Stimulated activated naive CD8-positive, alpha-beta T cell treated with anti-CD3 and anti-CD28 coated beads, Interleukin-15, amount 100 ng/mL, for 72 hours (primary cell): ENCODE measurements around the gene ZSCAN31.
A peak's percentile ranks its signal among the peaks of the same experiment; 100 is the strongest.
"Not testable (repeated sequence)": the region's sequence is repeated elsewhere in the genome, so short reads cannot be mapped to it uniquely, and the experiment has no call there.

ENCODE experiments used
- ATAC-seq: fragments of 150-1000 bp; cut with Tn5 transposase; 2 replicates; pipeline ENCODE4 v1.10.0; 2021; ENCODE audit warnings: mild to moderate bottlenecking, moderate library complexity
- DNase-seq, 2 donors: peaks; one replicate each; pipeline ENCODE4 v3.0.0; 2021 to 2022
- H3K27ac Mint-ChIP-seq, 2 donors: one replicate each; pipeline ENCODE4 v1.8.0; 2022; ENCODE audit warnings: mild to moderate bottlenecking in 2 of 2, mixed read lengths in 2 of 2, moderate library complexity in 2 of 2
- H3K27me3 Mint-ChIP-seq: one replicate; pipeline ENCODE4 v1.8.0; 2022; ENCODE audit warnings: mixed read lengths
- H3K4me1 Mint-ChIP-seq: one replicate; pipeline ENCODE4 v1.8.0; 2022; ENCODE audit warnings: mild to moderate bottlenecking, mixed read lengths
- H3K4me3 Mint-ChIP-seq, 2 donors: one replicate each; pipeline ENCODE4 v1.8.0; 2022; ENCODE audit warnings: mild to moderate bottlenecking in 2 of 2, mixed read lengths in 2 of 2, moderate library complexity in 1 of 2
- H3K9me3 Mint-ChIP-seq, 2 donors: one replicate each; pipeline ENCODE4 v1.8.0; 2022; ENCODE audit warnings: mixed read lengths in 2 of 2

Gene ZSCAN31

DNA sequence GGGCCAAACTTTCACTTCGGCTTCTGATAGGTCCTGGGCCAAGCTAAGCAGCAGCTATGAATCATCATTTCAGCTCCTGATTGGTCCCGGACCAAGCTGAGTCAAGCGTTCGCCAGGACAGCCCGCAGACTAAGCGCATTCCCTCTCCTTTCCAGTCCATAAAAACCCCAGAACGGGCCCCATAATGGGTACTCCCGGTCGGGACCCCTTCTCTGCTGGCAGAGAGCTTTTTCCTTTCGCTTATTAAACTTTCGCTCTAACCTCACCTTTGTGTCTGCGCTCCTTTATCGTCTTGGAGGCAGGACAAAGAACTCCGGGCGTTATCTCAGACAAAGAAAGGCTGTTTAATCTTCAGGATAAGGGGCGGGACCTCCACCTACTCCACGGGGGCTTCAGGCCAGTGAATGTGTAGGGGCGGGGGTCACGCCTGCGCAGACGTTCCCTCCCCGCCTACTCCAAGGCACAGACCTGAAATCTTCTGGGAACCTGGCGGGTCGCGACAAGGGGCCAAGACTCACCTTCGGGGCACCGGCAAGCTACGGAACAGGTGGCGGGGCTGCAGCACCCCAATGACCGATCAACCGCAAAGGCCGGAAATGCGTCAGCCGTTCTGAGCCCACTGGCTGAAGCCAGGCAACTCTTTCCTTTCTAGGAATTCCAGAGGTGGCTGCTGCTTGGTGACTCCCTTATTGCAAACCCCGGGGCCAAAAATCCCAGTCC, at the start of gene ZSCAN31:
Gene ZSCAN31 (minus strand): TSS at position 585 of the 720 bp plus-strand sequence. CDS start 6,465 bp downstream, outside the sequence.
- DNase-seq (peak; percentile 75 to 83), ATAC-seq (peak; percentile 96)
- peaks cover 8 to 13% of the 10 kb centered on the region in 2 donors for H3K9me3 Mint-ChIP-seq
- H3K4me1 Mint-ChIP-seq, result peaks cover 17% of the 10 kb centered on the region
- H3K4me3 Mint-ChIP-seq, result no peak within 1 kb of the TSS
- no peak within 1 kb of the TSS for H3K27ac Mint-ChIP-seq
- H3K27me3 Mint-ChIP-seq, result no peaks in the 10 kb centered on the region

DNA sequence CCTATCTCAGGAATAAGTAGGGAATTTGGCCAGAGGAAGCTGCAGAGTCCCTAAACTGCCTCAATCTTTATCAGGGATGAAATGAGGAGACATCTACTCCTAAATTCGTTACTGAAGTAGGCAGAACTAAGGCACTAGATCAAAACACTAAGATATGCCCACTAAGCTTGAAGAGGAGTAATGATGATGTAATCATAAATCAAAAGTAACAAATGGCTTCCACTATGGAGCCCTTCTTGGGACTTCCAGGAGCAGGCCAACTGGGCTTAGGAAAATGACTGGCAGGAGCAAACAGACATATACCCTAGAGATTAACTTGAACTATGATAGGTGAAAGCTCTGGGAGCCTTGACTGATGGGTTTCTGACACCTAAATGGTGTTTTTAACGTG, 48.2 kb upstream of the ZSCAN31 start:
- Mint-ChIP-seq H3K4me3 (no peak overlapping the region), H3K27ac (no peak overlapping the region), H3K4me1 (peaks cover 30% of the 10 kb centered on the region), H3K9me3 (peaks cover 0 to 7% of the 10 kb centered on the region in 2 donors), H3K27me3 (no peaks in the 10 kb centered on the region)
- ATAC-seq (no peak), DNase-seq (no peak)

DNA sequence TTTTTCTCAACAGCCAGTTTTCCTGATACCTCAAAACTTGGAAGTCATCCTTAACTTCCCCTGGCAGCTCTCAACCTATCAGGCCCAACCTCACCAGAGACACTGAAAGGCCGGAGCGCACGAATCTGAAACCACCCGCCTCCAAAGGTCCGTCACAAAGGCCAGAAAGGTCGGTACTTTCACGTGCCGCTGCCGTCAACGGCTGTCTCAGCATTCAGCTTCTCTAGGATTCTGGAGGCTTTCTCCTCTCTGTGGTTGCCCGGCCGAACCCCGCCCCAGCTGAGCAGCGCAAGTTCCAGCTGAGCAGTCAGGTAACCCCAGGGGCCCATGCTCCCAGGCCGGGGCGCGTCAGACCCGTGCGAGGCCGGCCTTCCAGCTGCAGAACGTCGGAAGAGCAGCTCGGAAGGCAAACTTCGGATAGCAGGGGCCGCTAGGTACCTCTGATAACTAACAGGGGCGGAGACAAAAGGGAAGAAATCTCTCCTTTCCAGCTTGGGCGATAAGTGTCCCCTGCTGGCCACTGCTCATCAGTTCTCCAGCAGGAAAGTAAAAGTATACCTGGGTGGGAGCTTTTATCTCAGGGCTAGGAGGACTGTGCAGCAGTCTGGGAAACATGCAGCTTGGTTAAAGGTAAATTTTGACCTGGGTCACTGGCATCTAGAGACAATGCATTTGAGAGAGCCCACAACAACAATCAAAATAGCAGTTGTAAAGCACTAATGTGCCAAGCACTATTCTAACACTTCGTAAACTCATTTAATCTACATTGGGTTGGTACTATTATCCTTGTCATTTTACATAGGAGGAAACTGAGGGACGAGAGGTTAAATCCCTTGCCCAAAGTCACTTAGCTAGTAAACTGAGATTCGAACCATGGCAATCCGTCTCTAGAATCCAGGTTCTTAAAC, 47.5 kb upstream of the ZSCAN31 start:
- peaks cover 0 to 7% of the 10 kb centered on the region in 2 donors for H3K9me3 Mint-ChIP-seq
- peak; percentile 88 for ATAC-seq
- H3K4me3 Mint-ChIP-seq, result peak overlapping the region; percentile 76 to 91
- peak overlapping the region; percentile 47 to 95 for H3K27ac Mint-ChIP-seq
- DNase-seq, result peak; percentile 53 to 55
- H3K27me3 Mint-ChIP-seq, result no peaks in the 10 kb centered on the region
- H3K4me1 Mint-ChIP-seq, result peaks cover 28% of the 10 kb centered on the region

- Mint-ChIP-seq H3K27me3 (no peaks in the 10 kb centered on the region), H3K4me1 (peaks cover 24% of the 10 kb centered on the region), H3K4me3 (no peak overlapping the region), H3K27ac (no peak overlapping the region), H3K9me3 (peaks cover 0 to 7% of the 10 kb centered on the region in 2 donors)
- ATAC-seq (no peak), DNase-seq (no peak)
Measured at GRCh38 chr6:28380381-28380780, 44.4 kb upstream of the ZSCAN31 start.

GRCh38 chr6:28378644-28379043, 42.7 kb upstream of the ZSCAN31 start:
- no peak overlapping the region for H3K4me3 Mint-ChIP-seq
- H3K9me3 Mint-ChIP-seq, result peaks cover 0 to 7% of the 10 kb centered on the region in 2 donors
- H3K27me3 Mint-ChIP-seq, result no peaks in the 10 kb centered on the region
- no peak for DNase-seq
- H3K4me1 Mint-ChIP-seq, result peaks cover 18% of the 10 kb centered on the region
- H3K27ac Mint-ChIP-seq, result no peak overlapping the region
- no peak for ATAC-seq

DNA sequence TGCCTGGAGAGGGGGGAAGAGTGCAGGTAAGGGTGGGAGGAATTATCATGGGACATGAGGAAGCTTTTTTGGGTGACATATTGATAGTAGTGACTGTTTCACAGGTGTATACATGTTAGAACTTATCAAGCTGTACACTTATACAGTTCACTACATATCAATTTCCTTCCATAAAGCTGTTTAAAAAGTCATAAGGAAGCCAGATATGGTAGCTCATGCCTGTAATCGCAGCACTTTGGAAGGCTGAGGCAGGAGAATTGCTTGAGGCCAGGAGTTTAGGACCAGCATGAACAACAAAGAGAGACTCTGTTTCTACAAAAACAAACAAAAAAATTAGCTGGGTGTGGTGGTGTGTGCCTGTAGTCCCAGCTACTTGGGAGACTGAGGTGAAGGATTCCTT, 41.9 kb upstream of the ZSCAN31 start:
- Mint-ChIP-seq H3K4me1 (peaks cover 10% of the 10 kb centered on the region), H3K27ac (no peak overlapping the region), H3K27me3 (no peaks in the 10 kb centered on the region), H3K9me3 (peaks cover 0 to 7% of the 10 kb centered on the region in 2 donors), H3K4me3 (no peak overlapping the region)
- no peak for DNase-seq
- no peak for ATAC-seq

DNA sequence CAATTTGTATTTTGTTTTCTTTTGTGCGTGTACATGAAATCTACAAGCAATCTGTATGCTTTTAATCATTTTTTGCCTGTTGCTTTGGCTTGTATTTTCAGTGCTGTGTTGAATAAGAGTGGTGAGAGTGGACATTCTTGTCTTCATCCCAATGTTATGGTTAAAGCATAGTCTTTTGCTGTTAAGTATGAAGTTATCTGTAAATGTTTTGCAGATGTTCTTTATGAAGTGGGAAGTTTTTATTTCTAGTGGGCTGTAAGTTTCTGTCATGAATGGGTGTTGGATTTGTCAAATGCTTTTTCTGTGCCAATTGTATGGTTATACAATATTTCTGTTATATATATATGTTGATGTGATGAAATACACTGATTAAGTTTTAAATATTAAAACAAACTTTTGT, 38.0 kb upstream of the ZSCAN31 start:
- Mint-ChIP-seq H3K9me3 (no peaks in the 10 kb centered on the region), H3K27ac (no peak overlapping the region), H3K4me1 (no peaks in the 10 kb centered on the region), H3K4me3 (no peak overlapping the region), H3K27me3 (no peaks in the 10 kb centered on the region)
- ATAC-seq, result no peak
- no peak for DNase-seq

DNA sequence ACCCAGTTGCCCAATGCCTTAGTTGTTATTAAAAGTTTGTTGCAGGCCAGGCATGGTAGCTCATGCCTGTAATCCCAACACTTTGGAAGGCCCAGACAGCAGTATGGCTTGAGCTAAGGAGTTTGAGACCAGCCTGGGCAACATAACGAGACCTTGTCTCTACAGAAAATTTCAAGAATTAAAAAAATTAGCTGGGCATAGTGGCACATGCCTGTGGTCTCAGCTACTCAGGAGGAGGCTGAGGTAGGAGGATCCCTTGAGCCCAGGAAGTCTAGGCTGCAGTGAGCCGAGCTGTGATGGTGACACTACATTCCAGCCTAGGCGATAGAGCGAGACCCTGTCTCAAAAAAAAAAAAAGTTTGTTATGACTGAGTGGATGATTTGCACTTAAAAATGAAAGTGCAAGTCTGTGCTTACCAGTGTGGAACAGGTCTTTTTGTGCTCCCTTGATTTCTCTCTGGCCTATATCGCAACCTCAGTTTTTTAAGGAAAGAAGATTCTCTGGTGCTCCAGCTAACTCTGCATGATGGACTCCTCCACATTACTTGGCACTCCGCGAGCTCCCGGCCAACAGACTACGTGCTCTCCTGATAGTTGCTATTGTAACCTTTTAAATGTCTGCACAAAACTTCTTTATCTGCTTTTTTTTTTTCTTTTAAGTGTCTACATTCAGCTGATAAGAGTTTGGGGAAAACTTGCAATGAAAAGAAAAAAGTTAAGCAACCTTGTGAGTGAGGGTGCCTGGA, 35.9 kb upstream of the ZSCAN31 start:
- Mint-ChIP-seq H3K27me3 (no peaks in the 10 kb centered on the region), H3K27ac (no peak overlapping the region), H3K9me3 (no peaks in the 10 kb centered on the region), H3K4me3 (no peak overlapping the region), H3K4me1 (no peaks in the 10 kb centered on the region)
- DNase-seq (no peak), ATAC-seq (no peak)

GRCh38 chr6:28371280-28371679, 35.3 kb upstream of the ZSCAN31 start:
- Mint-ChIP-seq H3K27ac (no peak overlapping the region), H3K27me3 (no peaks in the 10 kb centered on the region), H3K4me1 (no peaks in the 10 kb centered on the region), H3K4me3 (no peak overlapping the region), H3K9me3 (no peaks in the 10 kb centered on the region)
- ATAC-seq (no peak), DNase-seq (no peak)

- H3K4me3 Mint-ChIP-seq, result no peak overlapping the region
- H3K9me3 Mint-ChIP-seq, result no peaks in the 10 kb centered on the region
- no peaks in the 10 kb centered on the region for H3K4me1 Mint-ChIP-seq
- no peak overlapping the region for H3K27ac Mint-ChIP-seq
- no peak for DNase-seq
- ATAC-seq, result no peak
- no peaks in the 10 kb centered on the region for H3K27me3 Mint-ChIP-seq
Measured at GRCh38 chr6:28370440-28370839, 34.5 kb upstream of the ZSCAN31 start.

GRCh38 chr6:28369463-28369862, 33.5 kb upstream of the ZSCAN31 start:
- DNase-seq (no peak), ATAC-seq (no peak)
- H3K4me3 Mint-ChIP-seq, result no peak overlapping the region
- no peak overlapping the region for H3K27ac Mint-ChIP-seq
- no peaks in the 10 kb centered on the region for H3K27me3 Mint-ChIP-seq
- H3K9me3 Mint-ChIP-seq, result no peaks in the 10 kb centered on the region
- no peaks in the 10 kb centered on the region for H3K4me1 Mint-ChIP-seq

GRCh38 chr6:28368522-28368921, 32.6 kb upstream of the ZSCAN31 start:
- Mint-ChIP-seq H3K4me3 (no peak overlapping the region), H3K27me3 (no peaks in the 10 kb centered on the region), H3K27ac (no peak overlapping the region), H3K4me1 (no peaks in the 10 kb centered on the region), H3K9me3 (no peaks in the 10 kb centered on the region)
- no peak for ATAC-seq
- DNase-seq, result no peak

DNA sequence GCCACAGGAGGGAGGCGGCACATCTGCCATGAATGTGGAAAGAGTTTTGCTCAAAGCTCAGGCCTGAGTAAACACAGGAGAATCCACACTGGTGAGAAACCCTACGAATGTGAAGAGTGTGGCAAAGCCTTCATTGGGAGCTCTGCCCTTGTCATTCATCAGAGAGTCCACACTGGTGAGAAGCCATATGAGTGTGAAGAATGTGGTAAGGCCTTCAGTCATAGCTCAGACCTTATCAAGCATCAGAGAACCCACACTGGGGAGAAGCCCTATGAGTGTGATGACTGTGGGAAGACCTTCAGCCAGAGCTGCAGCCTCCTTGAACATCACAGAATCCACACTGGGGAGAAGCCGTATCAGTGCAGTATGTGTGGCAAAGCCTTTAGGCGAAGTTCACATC, 29.6 kb upstream of the ZSCAN31 start:
- DNase-seq, H3K4me3 Mint-ChIP-seq, H3K9me3 Mint-ChIP-seq, H3K27me3 Mint-ChIP-seq, ATAC-seq, H3K4me1 Mint-ChIP-seq: not testable (repeated sequence)
- H3K27ac Mint-ChIP-seq, result peak overlapping the region; percentile 20 to 53

DNA sequence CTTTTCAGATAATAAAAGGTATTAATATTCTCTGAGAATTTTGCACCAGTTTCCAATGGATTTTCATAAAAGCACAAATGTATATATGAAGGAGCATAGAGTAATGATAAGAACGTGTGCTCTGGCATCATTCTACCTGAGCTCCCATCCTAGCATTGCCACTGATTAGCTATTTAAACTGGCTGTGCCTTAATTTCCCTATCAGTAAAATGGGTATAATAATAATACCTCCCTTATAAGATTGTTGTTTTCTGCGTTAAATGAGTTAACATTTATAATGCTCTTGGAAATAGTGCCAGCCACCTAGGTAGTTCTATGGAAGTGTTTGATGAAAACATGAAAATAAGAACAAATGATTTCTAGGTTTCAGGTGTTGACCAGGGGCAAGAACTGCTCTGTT, 25.0 kb upstream of the ZSCAN31 start:
- peaks cover 13% of the 10 kb centered on the region for H3K4me1 Mint-ChIP-seq
- H3K9me3 Mint-ChIP-seq, result no peaks in the 10 kb centered on the region
- DNase-seq (no peak), ATAC-seq (no peak)
- H3K27ac Mint-ChIP-seq, result no peak overlapping the region
- H3K27me3 Mint-ChIP-seq, result no peaks in the 10 kb centered on the region
- H3K4me3 Mint-ChIP-seq, result no peak overlapping the region

DNA sequence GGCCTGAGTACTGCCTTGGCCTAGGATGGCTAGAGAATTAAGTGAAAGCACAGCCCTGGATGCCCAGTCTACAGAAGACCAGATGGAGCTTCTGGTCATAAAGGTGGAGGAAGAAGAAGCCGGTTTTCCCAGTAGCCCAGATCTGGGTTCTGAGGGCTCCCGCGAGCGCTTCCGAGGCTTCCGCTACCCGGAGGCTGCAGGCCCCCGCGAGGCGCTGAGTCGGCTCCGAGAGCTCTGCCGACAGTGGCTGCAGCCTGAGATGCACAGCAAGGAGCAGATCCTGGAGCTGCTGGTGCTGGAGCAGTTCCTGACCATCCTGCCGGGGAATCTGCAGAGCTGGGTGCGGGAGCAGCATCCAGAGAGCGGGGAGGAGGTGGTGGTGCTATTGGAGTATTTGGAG, 23.6 kb upstream of the ZSCAN31 start:
- not testable (repeated sequence) for H3K9me3 Mint-ChIP-seq, ATAC-seq

More for the DNA sequence above, 23.6 kb upstream of the ZSCAN31 start:
- not testable (repeated sequence) for H3K27me3 Mint-ChIP-seq, H3K4me3 Mint-ChIP-seq, DNase-seq, H3K27ac Mint-ChIP-seq
- peaks cover 21% of the 10 kb centered on the region for H3K4me1 Mint-ChIP-seq
